Inflammatory macrophage (primary cell): Measurements from ENCODE around the gene KIAA1191.
"Not testable (repeated sequence)": the region's sequence is repeated elsewhere in the genome, so short reads cannot be mapped to it uniquely, and the experiment has no call there.

Source experiments
- DNase-seq, 2 donors: peaks; one replicate each; pipeline ENCODE4 v3.0.0-alpha.2; 2020 to 2022
- total RNA-seq, 18 experiments: gene quantifications; one replicate each; lab custom pipeline; 2026; ENCODE audit warnings: mixed read lengths in 6 of 18, inconsistent platforms in 2 of 18; lab: John Stamatoyannopoulos, UW

KIAA1191 gene, protein sequence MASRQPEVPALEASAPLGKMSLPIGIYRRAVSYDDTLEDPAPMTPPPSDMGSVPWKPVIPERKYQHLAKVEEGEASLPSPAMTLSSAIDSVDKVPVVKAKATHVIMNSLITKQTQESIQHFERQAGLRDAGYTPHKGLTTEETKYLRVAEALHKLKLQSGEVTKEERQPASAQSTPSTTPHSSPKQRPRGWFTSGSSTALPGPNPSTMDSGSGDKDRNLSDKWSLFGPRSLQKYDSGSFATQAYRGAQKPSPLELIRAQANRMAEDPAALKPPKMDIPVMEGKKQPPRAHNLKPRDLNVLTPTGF
- total RNA-seq = 28.9 to 64.0 (median 45.3) reads per million in 18 experiments

DNA sequence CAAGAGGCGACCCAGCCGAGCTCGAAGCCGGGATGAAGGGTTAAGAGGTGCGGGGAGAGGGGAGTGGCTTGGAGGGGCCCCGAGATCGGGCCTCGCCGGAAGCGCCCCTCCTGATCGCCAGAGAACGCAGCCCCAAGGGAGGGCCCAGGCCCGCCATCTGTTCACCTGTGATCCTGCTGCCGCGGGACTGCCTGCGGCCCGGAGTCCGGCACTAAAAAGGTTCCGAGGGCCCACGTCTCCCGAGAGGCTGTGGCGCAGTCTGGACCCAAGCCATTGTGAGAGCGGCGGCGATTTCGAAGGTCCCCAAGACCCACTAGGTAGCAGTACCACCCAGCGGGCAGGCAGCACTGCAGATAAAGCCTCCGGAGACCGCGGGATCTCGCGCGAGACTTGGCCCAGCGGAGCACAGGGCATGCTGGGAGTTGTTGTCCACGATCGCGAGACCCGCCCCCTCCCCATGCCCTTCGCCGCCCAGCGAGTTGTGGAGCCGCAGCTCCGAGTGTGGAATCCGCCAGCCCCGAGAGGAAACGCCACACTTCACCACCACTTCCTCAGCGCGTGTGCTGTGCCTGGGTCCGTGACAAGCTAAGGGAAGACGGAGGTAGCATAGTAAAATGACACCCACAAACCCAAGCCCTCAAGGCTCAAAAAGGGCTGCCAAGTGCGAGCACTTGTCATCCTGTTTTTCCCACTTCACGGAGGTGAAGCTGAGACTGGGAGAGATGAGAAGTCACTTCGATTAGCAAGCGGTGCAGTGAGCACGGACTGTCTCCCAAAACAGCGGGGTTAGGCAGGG lies at the start of gene KIAA1191:
Gene KIAA1191 (minus strand): TSS at position 328 of the 796 bp plus-strand sequence. CDS start 2,256 bp downstream, outside the sequence.
- DNase-seq = peak; percentile 91 to 95

DNA sequence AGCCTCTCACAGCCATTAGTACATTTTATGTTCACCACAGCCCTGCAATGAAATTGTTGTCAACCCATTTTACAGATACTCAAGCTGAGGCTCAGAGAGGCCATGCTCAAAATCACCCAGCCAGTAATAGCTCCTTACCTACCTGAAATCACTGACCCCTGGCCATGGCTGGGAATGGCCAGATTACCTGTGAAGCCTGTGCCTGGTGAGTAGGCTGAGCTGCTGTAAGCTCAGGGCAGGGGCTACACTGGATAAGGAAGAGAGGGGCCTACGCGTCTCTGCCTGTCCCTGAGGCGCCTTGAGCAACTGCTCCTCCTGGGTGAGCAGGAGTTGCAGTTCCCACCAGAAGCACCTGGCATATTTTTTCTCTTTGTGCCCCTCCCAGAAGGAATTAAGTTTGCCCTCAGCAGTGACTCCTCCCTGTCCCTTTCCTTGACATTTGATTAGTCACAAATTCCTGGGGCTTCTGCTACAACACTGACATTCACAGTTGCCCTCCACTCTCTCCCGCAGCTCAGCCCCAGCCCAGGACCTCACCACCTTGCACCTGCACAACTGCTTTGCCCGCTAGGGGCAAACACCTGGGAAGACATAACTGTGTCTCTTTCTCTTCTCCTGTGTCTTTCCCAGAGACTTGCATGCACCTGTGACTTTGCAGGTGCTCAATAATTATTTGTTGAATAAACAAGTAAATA lies 49.1 kb upstream of the KIAA1191 start:
- DNase-seq = no peak

DNA sequence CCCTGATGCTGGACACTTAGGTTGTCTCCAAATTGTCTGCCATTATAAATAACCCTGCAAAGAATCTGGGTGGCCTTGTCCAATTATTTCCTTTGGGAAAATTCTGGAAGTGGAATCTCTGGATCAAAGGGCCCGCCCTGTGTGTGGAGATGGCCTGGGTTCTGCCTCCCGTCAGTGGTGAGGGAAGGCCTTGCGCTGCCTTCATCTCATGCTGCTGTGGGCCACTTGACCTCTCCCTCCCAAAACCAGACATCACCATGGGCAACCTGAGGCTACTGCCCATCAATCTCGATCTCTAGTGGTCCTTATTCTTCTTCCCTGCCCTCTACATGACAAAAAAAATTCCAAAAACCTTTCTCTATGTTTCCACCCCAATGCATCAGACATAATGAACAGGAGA lies 48.2 kb upstream of the KIAA1191 start:
- no peak for DNase-seq

DNA sequence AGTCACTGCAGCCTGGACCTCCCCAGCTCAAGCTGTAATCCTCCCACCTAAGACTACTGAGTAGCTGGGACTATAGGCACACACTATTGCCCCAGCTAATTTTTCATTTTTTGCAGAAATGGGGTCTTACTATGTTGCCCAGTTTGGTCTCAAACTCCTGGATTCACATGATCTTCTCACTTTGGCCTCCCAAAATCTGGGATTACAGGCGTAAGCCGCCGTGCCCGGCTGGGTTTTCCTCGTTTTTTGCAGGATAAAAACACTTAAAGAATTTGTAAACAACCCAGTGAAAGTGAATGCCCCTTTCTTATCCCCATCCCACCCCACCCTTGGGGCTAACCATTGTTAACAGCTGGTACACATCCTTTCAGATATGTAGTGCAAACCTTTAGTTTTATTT lies 47.0 kb upstream of the KIAA1191 start:
- no peak for DNase-seq

DNA sequence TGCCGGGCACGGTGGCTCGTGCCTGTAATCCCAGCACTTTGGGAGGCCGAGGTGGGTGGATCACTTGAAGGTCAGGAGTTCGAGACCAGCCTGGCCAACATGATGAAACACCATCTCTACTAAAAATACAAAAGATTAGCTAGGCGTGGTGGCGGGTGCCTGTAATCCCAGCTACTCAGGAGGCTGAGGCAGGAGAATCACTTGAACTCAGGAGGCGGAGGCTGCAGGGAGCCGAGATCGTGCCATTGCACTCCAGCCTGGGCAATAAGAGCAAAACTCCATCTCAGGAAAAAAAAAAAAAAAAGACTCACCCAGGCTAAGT lies 46.6 kb upstream of the KIAA1191 start:
- DNase-seq = not testable (repeated sequence)

GRCh38 chr5:176407456-176408251 lies 46.1 kb upstream of the KIAA1191 start:
- DNase-seq = no peak

GRCh38 chr5:176406436-176407052 lies 45.0 kb upstream of the KIAA1191 start:
- no peak for DNase-seq

DNA sequence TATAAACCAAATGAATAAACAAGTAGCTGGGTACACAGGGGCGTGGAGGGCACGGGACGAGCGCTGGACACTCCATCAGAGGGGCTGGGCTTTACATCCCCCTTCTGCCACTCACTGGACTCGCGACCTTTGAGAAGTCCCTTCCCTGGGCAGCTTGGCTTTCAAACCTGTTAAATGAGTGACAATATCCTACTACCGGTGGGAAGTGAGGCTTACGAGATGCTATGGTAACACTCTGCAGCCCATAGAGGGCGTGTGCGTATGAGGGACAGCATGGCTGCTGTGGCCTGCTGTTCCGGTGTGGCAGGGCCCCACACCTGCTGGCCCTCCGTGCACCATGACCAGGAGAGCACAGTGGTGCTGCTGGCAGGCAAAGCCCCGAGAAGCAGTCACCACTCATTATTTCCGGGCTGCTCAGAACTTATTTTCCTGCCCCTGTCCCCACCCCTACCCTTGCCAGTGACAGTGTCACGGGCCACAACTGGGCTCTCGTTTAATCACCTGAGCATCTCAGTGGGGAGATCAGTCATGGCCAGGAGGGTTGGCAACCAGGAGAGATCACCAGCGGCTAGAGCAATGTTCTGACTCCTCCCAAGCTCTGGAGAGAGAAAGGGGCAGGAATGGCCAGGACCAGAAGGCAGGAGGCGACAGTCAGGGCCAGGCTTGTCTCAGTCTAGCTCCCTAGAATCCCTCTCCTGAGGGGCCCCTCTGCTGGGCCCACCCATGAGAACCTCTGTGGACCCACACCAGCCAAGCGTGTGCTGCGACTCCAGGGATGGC lies 44.3 kb upstream of the KIAA1191 start:
- no peak for DNase-seq

- no peak for DNase-seq
Observed at GRCh38 chr5:176401281-176402205, 40.0 kb upstream of the KIAA1191 start.

DNA sequence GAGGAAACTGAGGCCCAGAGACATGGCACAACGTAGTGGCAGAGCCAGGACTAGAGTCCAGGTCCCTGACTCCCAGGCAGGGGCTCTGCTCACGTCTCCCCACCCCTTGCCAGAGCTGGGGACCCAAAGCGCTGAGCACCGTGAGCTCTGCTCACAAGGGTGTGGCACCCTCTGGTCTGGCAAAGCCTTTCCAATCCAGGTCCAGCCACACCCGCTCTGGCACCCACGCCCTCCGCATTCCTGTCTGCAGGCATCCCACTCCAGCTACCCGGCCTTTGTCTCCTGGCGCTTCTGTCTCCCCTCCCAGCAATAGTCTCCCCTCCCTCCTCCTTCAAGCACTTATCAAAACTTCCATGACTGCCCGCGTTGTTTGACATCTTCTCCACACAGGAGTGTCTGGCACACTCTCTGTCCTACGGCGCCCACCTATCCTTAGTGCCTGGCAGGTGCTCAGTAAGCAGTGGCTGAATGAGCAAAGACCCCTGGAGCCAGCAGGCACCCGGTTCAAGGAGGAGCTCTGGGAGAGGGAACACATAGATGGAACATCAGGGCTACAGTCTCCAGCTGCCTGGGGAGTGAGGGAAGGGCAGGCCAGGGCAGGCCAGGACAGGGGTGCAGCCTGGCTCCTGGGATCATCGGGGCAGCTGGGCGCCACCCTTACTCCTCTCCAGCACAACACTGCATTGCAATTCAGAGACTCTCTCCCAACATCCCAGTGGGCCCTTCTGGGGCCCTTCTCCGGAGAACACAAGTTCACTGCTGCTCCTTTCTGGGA lies 39.0 kb upstream of the KIAA1191 start:
- DNase-seq = no peak

DNA sequence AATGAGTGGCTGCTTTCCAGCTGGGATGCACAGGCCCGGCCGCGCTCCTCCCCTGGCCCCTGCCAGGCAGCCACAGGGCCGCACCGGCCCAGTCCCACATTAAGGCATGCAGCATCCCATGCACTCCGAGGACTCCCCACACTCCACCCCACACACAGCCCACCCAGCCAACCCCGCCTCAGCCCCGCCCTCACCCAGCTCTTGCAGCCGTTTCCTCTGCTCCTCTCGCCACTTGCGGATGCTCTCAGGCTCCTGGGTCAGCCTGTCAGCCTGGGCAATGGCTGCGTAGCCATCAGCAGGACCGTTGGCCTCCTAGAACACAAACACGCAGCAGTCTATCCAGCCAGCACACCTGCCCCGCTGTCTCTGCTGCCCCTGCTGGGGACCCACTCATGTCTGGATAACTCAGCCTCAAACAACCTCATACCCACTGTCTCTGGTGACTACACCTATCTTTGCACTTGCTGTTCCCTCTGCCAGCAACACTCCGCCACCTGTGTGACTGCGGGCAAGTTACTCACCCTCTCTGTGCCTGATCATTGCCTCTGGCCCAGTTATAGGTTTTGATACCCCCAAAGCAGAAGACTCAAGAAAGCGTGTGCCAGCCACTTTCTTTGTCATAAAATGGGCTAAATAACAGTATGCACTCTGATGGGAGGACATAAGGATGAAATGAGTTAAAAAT lies 36.3 kb upstream of the KIAA1191 start:
- no peak for DNase-seq

DNA sequence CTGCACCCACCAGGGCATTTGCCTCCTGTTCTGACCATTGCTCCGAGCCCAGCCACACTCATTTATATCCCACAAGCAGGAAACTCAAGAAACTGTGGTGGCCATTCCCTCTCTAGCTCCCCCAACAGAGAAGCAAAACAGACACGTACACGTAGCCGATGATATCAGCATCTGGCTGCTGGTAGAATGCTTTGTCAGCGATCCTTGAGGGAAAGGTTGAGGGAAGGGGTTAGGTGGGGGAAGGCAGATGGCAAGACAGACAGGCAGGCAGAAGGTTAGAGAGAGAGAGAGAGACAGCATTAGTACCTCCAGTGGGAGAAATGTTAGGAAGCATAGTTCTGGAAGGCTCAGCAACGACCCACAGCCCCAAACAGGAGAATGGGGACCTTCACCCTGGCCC lies 34.8 kb upstream of the KIAA1191 start:
- DNase-seq = no peak

GRCh38 chr5:176394881-176395675 lies 33.5 kb upstream of the KIAA1191 start:
- DNase-seq = no peak

GRCh38 chr5:176394096-176394495 lies 32.5 kb upstream of the KIAA1191 start:
- no peak for DNase-seq

- no peak for DNase-seq
Observed at GRCh38 chr5:176392526-176392925, 31.0 kb upstream of the KIAA1191 start.

DNA sequence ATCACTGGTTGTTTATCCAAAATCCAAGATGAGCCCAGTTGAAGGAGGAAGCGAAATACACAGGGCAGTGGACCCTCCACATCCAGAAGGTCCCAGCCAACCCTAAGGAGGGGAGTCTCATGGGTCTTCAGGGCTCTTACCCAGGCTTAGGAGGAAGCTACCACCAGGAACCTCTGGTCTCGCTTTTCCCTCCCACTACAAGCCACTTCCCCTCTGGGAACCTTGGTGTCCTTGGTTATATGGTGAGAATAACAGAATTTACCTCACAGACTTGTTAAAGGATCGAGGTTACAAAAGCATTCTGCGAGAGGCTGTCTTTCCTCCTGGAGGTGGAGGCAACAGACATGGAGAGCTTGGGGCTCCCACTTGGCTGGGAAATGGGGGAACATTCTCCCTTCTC lies 30.4 kb upstream of the KIAA1191 start:
- peak; percentile 77 to 83 for DNase-seq

- no peak for DNase-seq
Observed at GRCh38 chr5:176391479-176391878, 29.9 kb upstream of the KIAA1191 start.
